ENCODE data around the gene SLC1A2.

Gene SLC1A2

GRCh38 chr11:35363246-35363801 is 56.0 kb downstream of the SLC1A2 start:
- H3K4me3 ChIP-seq (ENCODE audit: low read depth, low read length) = no peak overlapping the region
- TF ChIP-seq CTCF (IDR thresholded peaks at IDR 0.05; ENCODE audit: insufficient read depth, low read depth, low read length, missing control alignments) = no peak
- no peak for DNase-seq (ENCODE audit: low read depth)

- no peak for TF ChIP-seq CTCF (IDR thresholded peaks at IDR 0.05; ENCODE audit: insufficient read depth, low read depth, low read length, missing control alignments)
- no peak overlapping the region for H3K4me3 ChIP-seq (ENCODE audit: low read depth, low read length)
- no peak for DNase-seq (ENCODE audit: low read depth)
Measured at GRCh38 chr11:35362521-35362980, 56.8 kb downstream of the SLC1A2 start.

GRCh38 chr11:35360055-35360530 is 59.3 kb downstream of the SLC1A2 start:
- no peak for DNase-seq (ENCODE audit: low read depth)
- TF ChIP-seq CTCF (IDR thresholded peaks at IDR 0.05; ENCODE audit: insufficient read depth, low read depth, low read length, missing control alignments) = no peak

GRCh38 chr11:35359321-35360054 is 59.9 kb downstream of the SLC1A2 start:
- H3K4me3 ChIP-seq (ENCODE audit: low read depth, low read length) = no peak overlapping the region
- DNase-seq (ENCODE audit: low read depth) = no peak
- TF ChIP-seq CTCF (IDR thresholded peaks at IDR 0.05; ENCODE audit: insufficient read depth, low read depth, low read length, missing control alignments) = no peak

More at GRCh38 chr11:35360055-35360530, 59.3 kb downstream of the SLC1A2 start:
- no peak overlapping the region for H3K4me3 ChIP-seq (ENCODE audit: low read depth, low read length)

GRCh38 chr11:35358391-35358790 is 61.0 kb downstream of the SLC1A2 start:
- H3K4me3 ChIP-seq (ENCODE audit: low read depth, low read length) = no peak overlapping the region
- TF ChIP-seq CTCF (IDR thresholded peaks at IDR 0.05; ENCODE audit: insufficient read depth, low read depth, low read length, missing control alignments) = no peak
- no peak for DNase-seq (ENCODE audit: low read depth)

- no peak overlapping the region for H3K4me3 ChIP-seq (ENCODE audit: low read depth, low read length)
- no peak for DNase-seq (ENCODE audit: low read depth)
- no peak for TF ChIP-seq CTCF (IDR thresholded peaks at IDR 0.05; ENCODE audit: insufficient read depth, low read depth, low read length, missing control alignments)
Measured at GRCh38 chr11:35357923-35358322, 61.4 kb downstream of the SLC1A2 start.

Measured in GM12865 (cell line).